GM12872 (cell line): ENCODE results near the gene ARG1.

ENCODE experiments used
- TF ChIP-seq, protein P1 (sequence below): IDR thresholded peaks from 3 replicates; pipeline ENCODE4 v1.5.1; 2011; ENCODE audit warnings: low read depth, mild to moderate bottlenecking, low read length, moderate library complexity; ENCODE audit not compliant: insufficient read depth

Gene ARG1

DNA sequence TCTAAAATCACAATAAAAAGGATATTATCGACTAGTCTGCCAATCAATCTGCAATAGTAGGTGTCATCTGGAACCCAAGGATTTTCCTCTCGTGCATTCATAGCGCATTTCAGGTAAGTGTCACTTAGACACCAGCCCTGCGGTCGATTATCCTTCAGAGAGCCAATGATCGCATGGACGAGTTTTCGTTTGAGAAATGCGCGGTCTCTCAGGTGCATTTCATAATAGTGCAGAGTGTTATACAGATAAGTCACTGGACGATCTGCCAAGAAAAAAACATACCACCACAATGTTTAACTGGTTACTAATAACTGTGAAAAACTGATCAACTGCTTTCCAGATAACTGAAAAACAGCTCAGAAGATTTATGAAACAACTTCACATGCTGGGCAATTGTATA is 21.0 kb downstream of the ARG1 start:
- TF ChIP-seq, protein P1, sequence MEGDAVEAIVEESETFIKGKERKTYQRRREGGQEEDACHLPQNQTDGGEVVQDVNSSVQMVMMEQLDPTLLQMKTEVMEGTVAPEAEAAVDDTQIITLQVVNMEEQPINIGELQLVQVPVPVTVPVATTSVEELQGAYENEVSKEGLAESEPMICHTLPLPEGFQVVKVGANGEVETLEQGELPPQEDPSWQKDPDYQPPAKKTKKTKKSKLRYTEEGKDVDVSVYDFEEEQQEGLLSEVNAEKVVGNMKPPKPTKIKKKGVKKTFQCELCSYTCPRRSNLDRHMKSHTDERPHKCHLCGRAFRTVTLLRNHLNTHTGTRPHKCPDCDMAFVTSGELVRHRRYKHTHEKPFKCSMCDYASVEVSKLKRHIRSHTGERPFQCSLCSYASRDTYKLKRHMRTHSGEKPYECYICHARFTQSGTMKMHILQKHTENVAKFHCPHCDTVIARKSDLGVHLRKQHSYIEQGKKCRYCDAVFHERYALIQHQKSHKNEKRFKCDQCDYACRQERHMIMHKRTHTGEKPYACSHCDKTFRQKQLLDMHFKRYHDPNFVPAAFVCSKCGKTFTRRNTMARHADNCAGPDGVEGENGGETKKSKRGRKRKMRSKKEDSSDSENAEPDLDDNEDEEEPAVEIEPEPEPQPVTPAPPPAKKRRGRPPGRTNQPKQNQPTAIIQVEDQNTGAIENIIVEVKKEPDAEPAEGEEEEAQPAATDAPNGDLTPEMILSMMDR: no peak

DNA sequence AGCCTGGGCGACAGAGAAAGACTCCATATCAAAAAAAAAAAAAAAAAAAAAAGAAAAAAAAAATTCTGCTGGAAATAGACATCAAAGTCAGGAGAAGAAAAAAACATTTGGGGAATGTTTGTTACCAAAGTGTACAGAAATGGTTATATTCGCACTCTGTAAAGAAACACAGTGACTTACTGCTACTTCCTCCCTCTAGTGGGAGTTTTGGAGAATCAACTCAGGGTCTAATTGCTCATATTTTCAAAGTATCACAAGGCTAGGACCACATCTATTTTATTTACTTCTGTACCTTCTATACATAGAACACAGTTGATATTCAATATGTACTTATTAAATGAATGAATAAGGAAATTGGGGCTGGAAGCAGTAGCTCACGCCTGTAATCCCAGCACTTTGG is 24.4 kb downstream of the ARG1 start:
- TF ChIP-seq, protein P1: peak; percentile 27; the same call in 1 of the 3 replicates

DNA sequence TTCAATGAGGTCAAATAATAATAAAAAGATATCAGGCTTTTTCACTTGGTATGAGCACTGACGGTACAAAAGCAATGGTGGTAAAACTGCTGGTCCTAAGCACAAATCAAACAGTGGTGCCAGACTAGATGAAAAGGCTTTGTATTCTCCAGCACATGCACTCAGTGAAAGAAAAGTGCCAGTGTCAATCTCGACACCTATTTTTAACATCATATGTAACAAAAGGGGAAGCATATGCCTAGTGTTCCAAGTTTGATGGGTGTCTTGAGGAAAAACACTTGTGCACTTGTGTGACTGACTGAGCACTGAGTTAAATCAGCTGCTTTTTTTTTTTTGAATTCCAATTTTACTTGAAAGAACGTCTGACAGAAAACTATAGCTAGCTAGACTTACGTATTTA is 27.7 kb downstream of the ARG1 start:
- TF ChIP-seq, protein P1: no peak

DNA sequence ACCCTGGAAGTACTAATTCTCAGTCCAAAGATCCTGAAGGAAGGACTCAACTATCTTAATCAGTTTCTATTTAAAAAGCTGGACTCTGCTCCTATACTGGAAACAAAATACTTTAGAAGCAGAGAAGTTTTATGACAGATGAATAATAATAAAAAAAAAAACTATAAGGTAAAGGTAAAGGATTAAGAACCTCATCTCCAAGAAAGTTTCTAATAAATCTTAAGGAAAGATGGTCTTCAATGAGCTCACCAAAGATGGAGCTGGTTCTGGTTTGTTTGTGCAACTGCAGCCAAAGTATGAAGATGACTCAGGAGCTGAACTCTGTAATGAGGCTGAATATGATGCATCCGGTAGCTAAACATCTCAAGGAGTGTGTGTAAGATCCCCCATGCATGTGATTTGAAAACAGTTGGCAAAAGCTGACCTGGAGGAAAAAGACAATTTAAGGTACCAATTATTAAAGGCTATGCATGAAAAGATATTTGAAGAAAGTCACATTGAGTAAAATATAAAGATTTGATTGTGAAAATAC is 29.8 kb downstream of the ARG1 start:
- TF ChIP-seq, protein P1: no peak

DNA sequence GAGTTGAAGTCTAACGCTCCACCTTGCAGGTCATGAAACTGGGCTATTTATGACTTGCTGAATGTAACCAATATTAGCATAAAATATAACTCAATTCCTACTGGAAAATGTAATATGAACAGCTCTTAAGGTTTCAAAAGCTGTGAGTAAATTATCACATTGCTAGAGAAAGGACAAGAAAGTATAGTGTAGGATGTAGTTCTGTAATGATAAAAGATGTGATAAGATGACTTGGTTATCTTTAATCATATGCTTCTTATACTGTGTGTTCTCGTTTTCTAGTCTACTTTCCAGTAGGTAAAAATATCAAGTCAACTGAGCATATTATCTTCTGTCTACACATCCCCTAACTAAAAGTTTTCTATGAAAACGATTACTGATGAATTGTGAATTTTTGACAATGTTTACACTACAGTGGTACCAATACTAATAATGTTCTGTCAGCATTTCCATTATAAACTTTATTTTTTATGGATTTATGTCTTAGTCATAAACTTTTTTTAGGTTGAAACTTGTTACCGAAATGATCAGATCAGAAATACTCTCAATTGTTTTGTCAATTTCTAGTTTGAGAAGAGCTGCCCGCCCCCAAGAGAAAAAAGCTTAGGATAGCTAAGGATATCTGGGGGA is 40.4 kb downstream of the ARG1 start:
- TF ChIP-seq, protein P1: no peak

DNA sequence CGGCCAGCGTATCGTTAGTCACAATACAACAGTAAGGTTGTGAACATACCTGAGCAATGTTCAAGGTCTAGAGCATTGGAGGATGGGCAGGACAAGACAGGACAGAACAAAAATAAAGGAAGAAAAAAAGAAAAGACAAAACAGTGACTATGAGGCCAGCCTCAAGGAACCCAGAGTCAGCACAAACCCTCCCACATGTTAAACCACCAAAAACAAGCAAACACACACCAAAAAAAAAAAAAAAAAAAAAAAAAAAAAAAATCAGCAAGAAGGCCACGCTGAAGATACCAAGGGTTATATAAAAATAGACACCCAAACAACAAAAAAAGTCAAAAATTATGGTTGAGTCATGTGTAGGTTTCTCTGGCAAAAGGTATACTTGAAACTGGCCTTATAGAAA is 42.2 kb downstream of the ARG1 start:
- TF ChIP-seq, protein P1: no peak

DNA sequence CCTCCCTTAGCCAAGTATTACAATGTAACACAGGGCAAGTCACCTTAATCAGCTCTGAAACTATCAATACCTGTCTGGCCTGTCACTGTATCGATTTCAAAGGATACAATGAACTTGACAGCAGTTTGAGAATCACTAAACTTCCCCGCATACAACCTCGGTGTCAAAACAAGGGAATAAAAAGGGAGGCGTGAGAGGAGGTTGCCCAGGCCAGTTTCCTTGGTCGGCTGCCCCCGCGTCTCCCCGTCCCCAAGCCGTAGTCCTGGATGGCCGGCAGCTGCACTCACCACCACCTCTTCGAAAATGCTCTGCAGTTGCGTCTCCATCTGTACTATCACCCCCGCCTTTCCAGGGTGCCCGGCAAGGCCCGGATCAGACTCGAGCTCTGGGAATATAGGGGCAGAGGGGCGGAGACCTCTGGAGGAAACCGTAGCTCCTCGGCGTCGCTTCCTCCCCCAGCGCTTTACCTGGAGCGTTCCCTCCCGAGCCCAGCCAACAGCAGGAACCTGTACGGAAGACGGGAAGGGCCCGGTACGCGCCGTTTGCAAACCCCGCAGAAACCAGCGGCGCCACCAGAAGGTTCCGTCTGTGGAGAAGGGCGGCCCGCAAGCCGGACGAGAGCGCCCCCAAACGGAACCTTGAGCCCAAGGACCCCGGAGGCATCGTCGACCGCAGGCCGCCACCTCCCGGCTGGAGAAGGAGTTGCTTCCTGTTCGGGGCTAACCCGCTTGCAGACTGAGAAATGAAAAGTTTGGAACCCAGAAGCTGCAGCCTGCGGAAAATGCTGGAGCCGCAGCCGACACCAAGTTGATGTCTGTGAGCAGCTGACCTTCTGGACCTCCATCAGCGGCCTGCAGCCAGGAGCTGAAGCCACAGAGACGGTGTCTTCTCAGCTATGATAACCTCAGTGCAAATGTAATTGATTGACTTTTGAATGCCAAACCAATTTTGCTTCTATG is 55.0 kb downstream of the ARG1 start, which contains the start of gene MED23:
Gene MED23 (minus strand): TSS at position 519 of the 959 bp plus-strand sequence. CDS start 193 bp downstream, at position 326.
- TF ChIP-seq, protein P1: peak; percentile 99
